ENCODE measurements around the gene TMEM200B. TPM values are rescaled to one million over a fixed set of nuclear protein-coding genes. Genes with fewer than 3 reads are reported as not detected.

The TMEM200B gene
- total and polyA plus RNA-seq, 2 donors (not counting 1 experiment from before 2014, with no cell fraction given) = not detected

DNA sequence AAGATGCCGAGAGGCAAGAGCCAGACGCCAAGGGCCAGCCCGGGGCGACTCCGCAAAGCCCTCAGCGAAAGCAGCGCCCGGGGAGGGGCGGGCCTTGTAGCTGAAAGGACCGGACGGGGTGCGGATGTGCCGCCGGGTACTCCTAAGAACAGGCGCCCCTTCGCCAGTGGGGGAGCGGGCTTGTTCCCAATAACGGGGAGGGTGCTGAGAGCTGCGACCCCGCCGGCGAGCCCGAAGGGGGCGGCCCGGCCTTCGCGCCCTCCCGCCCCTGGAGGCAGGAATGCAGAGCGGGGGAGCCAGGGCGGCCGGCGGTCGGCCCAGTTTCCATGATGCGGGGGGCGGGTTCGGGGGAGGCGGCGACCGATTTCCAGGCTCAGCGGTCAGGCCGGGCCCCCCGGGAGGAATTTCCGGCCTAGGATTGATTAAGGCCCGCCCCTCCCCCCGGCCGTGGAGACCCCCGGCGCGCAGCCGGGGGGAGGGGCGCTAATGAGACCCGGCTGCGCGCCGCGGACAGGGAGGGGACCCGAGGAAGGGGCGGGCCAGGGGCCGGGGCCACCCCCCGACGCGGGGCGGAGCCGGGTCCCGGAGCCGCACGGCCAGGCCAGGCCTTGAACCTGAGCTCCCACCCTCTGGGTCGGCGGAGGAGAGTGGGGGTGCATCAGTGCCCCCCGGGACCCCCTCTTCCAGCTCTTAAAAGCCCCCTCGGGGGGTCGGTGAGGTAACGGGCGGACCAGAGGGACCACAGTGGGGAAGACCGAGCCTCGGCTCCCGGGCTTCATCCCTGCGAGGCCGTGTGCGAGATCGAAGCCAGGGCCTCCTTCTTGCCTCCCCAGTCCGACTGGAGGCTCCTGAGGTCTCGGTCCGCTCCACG, 898 bp upstream of the TMEM200B start:
- Mint-ChIP-seq H3K4me1 (peaks cover 18% of the 10 kb centered on the region), H3K9me3 (ENCODE audit: insufficient read depth) (no peaks in the 10 kb centered on the region), H3K27ac (no peak overlapping the region), H3K4me3 (peak overlapping the region; percentile 85), H3K27me3 (peaks cover 11% of the 10 kb centered on the region)
- H3K36me3 ChIP-seq (replicated peaks in 1 of 2; ENCODE audit: control extremely low read depth in 1 of 2, control insufficient read depth in 1 of 2, extremely low read depth in 1 of 2, insufficient read depth in 2 of 2, low read length in 1 of 2) = no peaks in the 10 kb centered on the region
- CTCF ChIA-PET = interaction anchor here (1.1 kb wide), 3 partner anchors 78 to 247 kb away, joined by 3 to 4 read pairs (median 3); no protein-coding TSS in a partner anchor
- peak overlapping the region; percentile 74 for H2AFZ ChIP-seq (ENCODE audit: insufficient read depth, low read depth, low read length, poor library complexity, severe bottlenecking)
- DNase-seq (peak; percentile 69), ATAC-seq (ENCODE audit: low read depth) (peak; percentile 54)
- intact Hi-C loops (cut with micrococcal nuclease) = loop anchor here (5.0 kb wide), 1 partner anchor 58 kb away; the partner anchor contains the start of gene SRSF4
- H3K79me2 ChIP-seq (ENCODE audit: control insufficient read depth, insufficient read depth, low read length) = no peaks in the 10 kb centered on the region
- 6% methylated on average over 85 of the region's 85 CpGs for WGBS (ENCODE audit: insufficient coverage)
- H3K9ac ChIP-seq (ENCODE audit: low read length) = peak overlapping the region; percentile 72
- H3K4me3 ChIP-seq (ENCODE audit: control extremely low read depth in 1 of 5, extremely low read depth in 1 of 5, insufficient read depth in 1 of 5, low read depth in 2 of 5, low read length in 4 of 5) = peak overlapping the region in 4 of 5 experiments; percentile 49 to 66 (median 58)
- peaks cover 0 to 15% (median 0%) of the 10 kb centered on the region in 3 donors for H3K9me3 ChIP-seq (ENCODE audit: control extremely low read depth in 1 of 3, control insufficient read depth in 2 of 3, insufficient read depth in 1 of 3, low read length in 2 of 3)
- H3K4me2 ChIP-seq (replicated peaks; ENCODE audit: low read depth, low read length, poor library complexity, severe bottlenecking) = peak overlapping the region; percentile 100
- peaks cover 0 to 50% (median 17%) of the 10 kb centered on the region in 4 experiments for H3K27me3 ChIP-seq (replicated peaks in 1 of 4; ENCODE audit: control extremely low read depth in 1 of 4, control insufficient read depth in 3 of 4, insufficient read depth in 4 of 4, low read length in 3 of 4)
- no peak overlapping the region for H3K27ac ChIP-seq (ENCODE audit: low read length in 2 of 2)
- POLR2A ChIA-PET = interaction anchor here (0.7 kb wide), 1 partner anchor 240 kb away, joined by 5 read pairs; no protein-coding TSS in a partner anchor
- peaks cover 31 to 32% of the 10 kb centered on the region in 2 donors for H3K4me1 ChIP-seq (ENCODE audit: control insufficient read depth in 2 of 2, insufficient read depth in 2 of 2, low read length in 2 of 2)
- TF ChIP-seq, protein P1, sequence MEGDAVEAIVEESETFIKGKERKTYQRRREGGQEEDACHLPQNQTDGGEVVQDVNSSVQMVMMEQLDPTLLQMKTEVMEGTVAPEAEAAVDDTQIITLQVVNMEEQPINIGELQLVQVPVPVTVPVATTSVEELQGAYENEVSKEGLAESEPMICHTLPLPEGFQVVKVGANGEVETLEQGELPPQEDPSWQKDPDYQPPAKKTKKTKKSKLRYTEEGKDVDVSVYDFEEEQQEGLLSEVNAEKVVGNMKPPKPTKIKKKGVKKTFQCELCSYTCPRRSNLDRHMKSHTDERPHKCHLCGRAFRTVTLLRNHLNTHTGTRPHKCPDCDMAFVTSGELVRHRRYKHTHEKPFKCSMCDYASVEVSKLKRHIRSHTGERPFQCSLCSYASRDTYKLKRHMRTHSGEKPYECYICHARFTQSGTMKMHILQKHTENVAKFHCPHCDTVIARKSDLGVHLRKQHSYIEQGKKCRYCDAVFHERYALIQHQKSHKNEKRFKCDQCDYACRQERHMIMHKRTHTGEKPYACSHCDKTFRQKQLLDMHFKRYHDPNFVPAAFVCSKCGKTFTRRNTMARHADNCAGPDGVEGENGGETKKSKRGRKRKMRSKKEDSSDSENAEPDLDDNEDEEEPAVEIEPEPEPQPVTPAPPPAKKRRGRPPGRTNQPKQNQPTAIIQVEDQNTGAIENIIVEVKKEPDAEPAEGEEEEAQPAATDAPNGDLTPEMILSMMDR (IDR thresholded peaks at IDR 0.05) = no peak
- peak; percentile 21 for TF ChIP-seq EZH2 (IDR thresholded peaks at IDR 0.05; ENCODE audit: borderline replicate concordance, insufficient read depth, low read depth, low read length, poor library complexity, severe bottlenecking)
- peaks cover 29% of the 10 kb centered on the region for H4K20me1 ChIP-seq (ENCODE audit: control insufficient read depth, insufficient read depth, low read length, poor library complexity, severe bottlenecking)

Measured in B cell (primary cell).